Duodenal mucosa (tissue), 2 donors: Measurements from ENCODE around the gene TTLL9.
A peak's percentile ranks its signal among the peaks of the same experiment; 100 is the strongest.

Experiments used
- H3K27ac ChIP-seq: one replicate; pipeline ENCODE4 v1.7.0; 2013; ENCODE audit warnings: low read depth, low read length
- H3K27me3 ChIP-seq, 2 donors: one replicate each; pipeline ENCODE4 v1.7.0; 2013; ENCODE audit warnings: low read length in 2 of 2, control low read depth in 1 of 2; ENCODE audit not compliant: insufficient read depth in 2 of 2, control insufficient read depth in 1 of 2
- H3K36me3 ChIP-seq, 2 donors: one replicate each; pipeline ENCODE4 v1.7.0; 2013; ENCODE audit warnings: low read length in 2 of 2, control low read depth in 1 of 2; ENCODE audit not compliant: insufficient read depth in 2 of 2, control insufficient read depth in 1 of 2
- H3K4me1 ChIP-seq, 2 donors: one replicate each; pipeline ENCODE4 v1.7.0; 2013; ENCODE audit warnings: low read length in 2 of 2, control low read depth in 1 of 2; ENCODE audit not compliant: insufficient read depth in 2 of 2, control insufficient read depth in 1 of 2
- H3K4me3 ChIP-seq, 2 donors: one replicate each; pipeline ENCODE4 v1.7.0; 2013; ENCODE audit warnings: low read length in 2 of 2, low read depth in 1 of 2
- H3K9ac ChIP-seq, 2 donors: one replicate each; pipeline ENCODE4 v1.7.0; 2013; ENCODE audit warnings: low read length in 2 of 2, low read depth in 1 of 2
- H3K9me3 ChIP-seq, 2 donors: one replicate each; pipeline ENCODE4 v1.7.0; 2013; ENCODE audit warnings: low read length in 2 of 2, control low read depth in 1 of 2; ENCODE audit not compliant: control insufficient read depth in 1 of 2

Gene TTLL9

GRCh38 chr20:31829731-31830130 lies 40.7 kb upstream of the TTLL9 start:
- H3K27me3 ChIP-seq, result no peaks in the 10 kb centered on the region
- no peak overlapping the region for H3K9ac ChIP-seq
- no peak overlapping the region for H3K4me3 ChIP-seq
- H3K9me3 ChIP-seq, result no peaks in the 10 kb centered on the region
- no peaks in the 10 kb centered on the region for H3K36me3 ChIP-seq
- no peaks in the 10 kb centered on the region for H3K4me1 ChIP-seq
- H3K27ac ChIP-seq, result no peak overlapping the region

DNA sequence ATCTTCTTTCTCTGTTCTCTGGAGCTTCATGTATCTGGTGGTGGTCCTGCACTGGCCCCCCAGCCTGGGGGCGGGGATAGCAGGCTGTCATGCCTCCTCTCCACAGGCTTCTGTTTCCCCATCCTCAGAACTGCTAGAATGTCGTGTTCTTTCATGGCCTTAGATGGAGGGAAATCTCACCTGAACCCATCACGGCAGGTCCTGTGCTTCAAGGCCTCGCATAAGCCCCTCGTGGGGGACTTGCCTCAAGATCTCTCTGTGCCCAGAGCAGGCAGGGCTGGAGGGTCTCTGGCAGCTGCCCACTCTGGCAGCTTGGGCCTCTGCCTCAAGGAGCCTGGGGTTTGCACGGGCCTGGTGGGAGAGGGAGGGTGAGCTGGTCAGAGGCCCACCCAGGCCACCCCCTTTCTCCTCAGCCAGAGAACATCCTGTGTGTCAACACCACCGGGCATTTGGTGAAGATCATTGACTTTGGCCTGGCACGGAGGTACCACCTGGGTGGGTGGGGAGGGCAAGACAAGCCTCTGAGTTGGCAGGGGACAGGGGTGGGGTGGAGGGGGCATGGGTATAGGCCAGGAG lies 39.9 kb upstream of the TTLL9 start:
- Histone ChIP-seq H3K9me3 (no peaks in the 10 kb centered on the region), H3K4me1 (peaks cover 2 to 4% of the 10 kb centered on the region in 2 donors), H3K36me3 (no peaks in the 10 kb centered on the region), H3K27me3 (no peaks in the 10 kb centered on the region), H3K9ac (no peak overlapping the region), H3K4me3 (no peak overlapping the region), H3K27ac (no peak overlapping the region)

- Histone ChIP-seq H3K27ac (no peak overlapping the region), H3K36me3 (no peaks in the 10 kb centered on the region), H3K4me3 (no peak overlapping the region), H3K9ac (no peak overlapping the region), H3K9me3 (no peaks in the 10 kb centered on the region), H3K27me3 (no peaks in the 10 kb centered on the region), H3K4me1 (peaks cover 9 to 11% of the 10 kb centered on the region in 2 donors)
Observed at GRCh38 chr20:31831211-31831610, 39.2 kb upstream of the TTLL9 start.

DNA sequence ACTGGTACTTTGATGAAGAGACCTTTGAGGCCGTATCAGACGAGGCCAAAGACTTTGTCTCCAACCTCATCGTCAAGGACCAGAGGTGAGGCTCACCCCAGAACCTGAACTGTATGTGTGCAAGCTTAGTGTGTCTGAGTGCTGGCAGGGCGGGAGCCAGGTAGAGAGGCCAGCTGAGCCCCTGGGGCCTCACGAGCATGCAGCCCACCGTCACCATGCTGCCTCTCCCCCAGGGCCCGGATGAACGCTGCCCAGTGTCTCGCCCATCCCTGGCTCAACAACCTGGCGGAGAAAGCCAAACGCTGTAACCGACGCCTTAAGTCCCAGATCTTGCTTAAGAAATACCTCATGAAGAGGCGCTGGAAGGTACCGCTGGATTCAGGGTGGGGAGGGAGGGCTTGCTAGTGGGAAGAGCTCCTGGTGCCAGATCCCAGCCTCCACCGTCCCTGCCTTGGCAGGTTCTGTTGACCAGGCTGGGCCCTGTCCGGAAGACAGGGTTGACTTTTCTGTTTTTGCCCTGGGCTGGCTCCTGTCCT lies 38.6 kb upstream of the TTLL9 start:
- Histone ChIP-seq H3K27ac (no peak overlapping the region), H3K4me3 (no peak overlapping the region), H3K9ac (no peak overlapping the region), H3K9me3 (no peaks in the 10 kb centered on the region), H3K27me3 (no peaks in the 10 kb centered on the region), H3K36me3 (no peaks in the 10 kb centered on the region), H3K4me1 (peaks cover 12 to 17% of the 10 kb centered on the region in 2 donors)

GRCh38 chr20:31833130-31833930 lies 37.1 kb upstream of the TTLL9 start:
- no peak overlapping the region for H3K4me3 ChIP-seq
- H3K27ac ChIP-seq, result no peak overlapping the region
- H3K27me3 ChIP-seq, result peaks cover 0 to 4% of the 10 kb centered on the region in 2 donors
- peaks cover 12 to 19% of the 10 kb centered on the region in 2 donors for H3K4me1 ChIP-seq
- H3K9ac ChIP-seq, result no peak overlapping the region
- no peaks in the 10 kb centered on the region for H3K9me3 ChIP-seq
- no peaks in the 10 kb centered on the region for H3K36me3 ChIP-seq

DNA sequence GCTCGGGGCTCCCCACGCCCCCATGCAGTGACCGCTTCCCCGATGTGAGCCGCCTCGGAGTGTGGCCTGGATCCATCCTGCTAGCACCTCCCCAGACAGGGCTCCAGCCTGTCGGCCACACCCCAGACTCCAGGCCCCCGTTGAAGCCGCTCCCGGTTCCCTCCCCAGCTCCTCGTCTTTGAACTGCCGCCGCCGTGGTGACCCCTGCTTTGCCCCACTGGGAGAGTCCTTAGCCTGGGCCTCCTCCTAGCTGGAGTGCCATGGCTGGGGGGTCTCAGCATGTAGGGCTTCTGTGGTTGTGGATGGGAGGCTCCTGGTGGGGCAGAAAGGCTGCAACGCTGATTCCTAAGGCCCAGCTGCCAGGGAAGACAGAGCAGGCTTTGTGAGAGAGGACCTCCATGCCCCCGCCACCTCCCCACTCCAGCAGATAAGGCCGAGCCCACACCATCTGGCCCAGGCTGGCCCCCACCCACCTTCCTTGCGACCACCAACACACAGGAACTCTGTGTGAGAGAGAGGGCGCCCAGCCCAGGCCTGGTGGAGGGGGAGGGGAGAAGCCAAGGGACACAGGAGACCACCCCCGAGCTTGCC lies 36.4 kb upstream of the TTLL9 start:
- no peaks in the 10 kb centered on the region for H3K36me3 ChIP-seq
- H3K27ac ChIP-seq, result no peak overlapping the region
- H3K4me3 ChIP-seq, result no peak overlapping the region
- H3K27me3 ChIP-seq, result peaks cover 0 to 5% of the 10 kb centered on the region in 2 donors
- no peaks in the 10 kb centered on the region for H3K9me3 ChIP-seq
- H3K4me1 ChIP-seq, result peaks cover 12 to 19% of the 10 kb centered on the region in 2 donors
- H3K9ac ChIP-seq, result no peak overlapping the region

- H3K9ac ChIP-seq, result no peak overlapping the region
- H3K36me3 ChIP-seq, result no peaks in the 10 kb centered on the region
- peaks cover 12 to 19% of the 10 kb centered on the region in 2 donors for H3K4me1 ChIP-seq
- H3K4me3 ChIP-seq, result no peak overlapping the region
- H3K27ac ChIP-seq, result no peak overlapping the region
- no peaks in the 10 kb centered on the region for H3K9me3 ChIP-seq
- H3K27me3 ChIP-seq, result peaks cover 0 to 5% of the 10 kb centered on the region in 2 donors
Observed at GRCh38 chr20:31835554-31835953, 34.9 kb upstream of the TTLL9 start.

DNA sequence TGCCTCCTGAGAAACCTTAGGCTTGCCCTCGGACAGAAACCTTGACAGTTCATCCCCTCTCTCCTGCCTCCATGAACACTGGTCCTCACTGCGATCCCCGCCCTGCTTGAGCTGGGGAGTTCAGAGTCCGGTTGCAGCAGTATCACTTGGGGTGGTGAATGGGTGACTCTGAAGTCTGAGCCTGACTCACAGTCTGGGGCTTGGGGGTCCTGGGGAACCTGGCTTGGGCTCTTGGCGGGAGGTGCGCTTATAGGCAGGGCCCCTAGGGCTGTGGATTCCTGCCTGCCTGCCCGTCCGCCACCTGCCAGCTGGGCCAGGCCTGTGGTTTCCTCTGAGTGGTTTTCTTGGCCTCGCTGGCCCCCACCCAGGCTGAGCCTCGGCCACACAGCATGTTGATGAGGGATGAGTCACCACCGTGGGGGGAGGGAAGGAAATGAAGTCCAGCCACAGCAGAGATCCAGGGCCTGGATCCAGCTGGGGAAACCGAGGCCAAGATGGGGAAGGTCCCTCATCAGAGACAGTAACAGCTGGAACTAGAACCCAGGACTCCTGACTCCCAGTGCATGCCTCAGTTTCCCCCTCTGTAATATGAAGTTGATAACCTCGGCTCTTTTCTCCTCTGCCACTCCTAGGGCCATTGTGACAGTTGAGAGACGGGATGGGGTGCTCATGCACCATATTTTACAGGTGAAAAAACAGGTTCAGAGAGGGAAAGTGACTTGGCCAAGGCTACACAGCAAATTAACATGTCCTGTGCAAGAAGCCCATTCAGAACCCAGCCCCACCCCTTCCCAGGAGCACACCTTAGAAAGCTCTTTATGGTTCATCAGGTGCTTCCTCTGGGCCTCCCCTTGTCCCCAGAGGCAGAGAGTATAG lies 34.2 kb upstream of the TTLL9 start:
- Histone ChIP-seq H3K9me3 (no peaks in the 10 kb centered on the region), H3K9ac (no peak overlapping the region), H3K4me1 (peaks cover 12 to 19% of the 10 kb centered on the region in 2 donors), H3K36me3 (no peaks in the 10 kb centered on the region), H3K27me3 (peaks cover 0 to 5% of the 10 kb centered on the region in 2 donors), H3K27ac (no peak overlapping the region), H3K4me3 (peak overlapping the region in 1 of 2 donors; percentile 28)

DNA sequence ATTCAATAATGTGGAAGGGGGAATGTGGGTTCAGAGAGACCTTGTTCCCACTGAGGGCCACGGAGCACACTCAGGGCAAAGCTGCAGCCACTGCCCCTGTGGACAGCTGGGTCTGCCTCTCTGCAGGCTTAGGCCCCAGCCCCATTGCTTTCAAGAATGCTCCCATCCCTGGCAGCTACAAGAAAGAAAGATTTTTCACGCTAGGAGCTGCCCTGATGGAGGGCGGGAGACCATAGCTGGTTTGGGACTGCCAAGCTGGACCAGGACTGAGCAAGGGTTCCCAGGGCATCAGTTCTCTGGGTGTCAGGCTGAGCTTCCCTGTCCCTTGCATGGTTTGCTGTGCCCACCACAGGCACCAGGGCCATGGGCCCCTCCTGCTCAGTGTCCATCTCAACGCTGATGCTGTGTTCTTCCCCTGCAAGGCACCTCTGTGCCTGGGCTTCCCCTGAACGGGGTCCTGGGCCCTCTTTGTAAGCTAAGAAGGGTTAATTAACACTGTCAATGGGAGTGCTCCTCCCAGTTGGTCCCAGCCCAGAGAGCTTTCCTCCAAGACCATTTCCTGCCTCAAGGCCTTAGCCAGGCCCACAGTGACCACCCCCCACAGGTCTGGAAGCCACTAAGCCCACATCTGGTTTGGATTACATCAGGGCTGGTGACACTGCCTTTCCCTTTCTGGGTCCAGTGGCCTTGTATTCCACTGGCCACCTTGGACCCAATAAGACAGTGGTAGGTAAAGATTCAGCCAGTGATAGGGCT lies 33.4 kb upstream of the TTLL9 start:
- Histone ChIP-seq H3K36me3 (no peaks in the 10 kb centered on the region), H3K4me3 (no peak overlapping the region), H3K27me3 (peaks cover 0 to 5% of the 10 kb centered on the region in 2 donors), H3K9ac (no peak overlapping the region), H3K9me3 (no peaks in the 10 kb centered on the region), H3K4me1 (peaks cover 12 to 19% of the 10 kb centered on the region in 2 donors), H3K27ac (no peak overlapping the region)
